NB4 (cell line): Measurements from ENCODE around the gene CTIF.

Source experiments
- CTCF ChIP-seq: IDR thresholded peaks from one replicate; pipeline ENCODE4 v1.5.1; 2012; ENCODE audit warnings: low read depth, low read length
- MYC ChIP-seq: IDR thresholded peaks from 2 replicates; pipeline ENCODE4 v1.6.1; 2011; ENCODE audit warnings: low read depth, low read length
- POLR2A ChIP-seq: IDR thresholded peaks from 2 replicates; pipeline ENCODE4 v1.6.1; 2011; ENCODE audit warnings: mild to moderate bottlenecking; ENCODE audit not compliant: insufficient read length; ENCODE audit errors: extremely low read depth
- TF ChIP-seq, protein P1 (sequence below): IDR thresholded peaks from 2 replicates; pipeline ENCODE4 v1.6.1; 2011; ENCODE audit warnings: low read depth, low read length

- TF ChIP-seq CTCF (no peak), POLR2A (no peak), MYC (no peak)
- TF ChIP-seq, protein P1, sequence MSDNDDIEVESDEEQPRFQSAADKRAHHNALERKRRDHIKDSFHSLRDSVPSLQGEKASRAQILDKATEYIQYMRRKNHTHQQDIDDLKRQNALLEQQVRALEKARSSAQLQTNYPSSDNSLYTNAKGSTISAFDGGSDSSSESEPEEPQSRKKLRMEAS: no peak
Observed at GRCh38 chr18:48620071-48620470, 81.2 kb downstream of the CTIF start.
